Right lobe of liver (tissue), 4 donors: ENCODE measurements around the gene C1orf74.
A peak's percentile ranks its signal among the peaks of the same experiment; 100 is the strongest.

ENCODE experiments used
- POLR2A ChIP-seq: fragments of 450-650 bp; IDR thresholded peaks from one replicate; pipeline ENCODE4 v1.6.1; 2017; ENCODE audit warnings: antibody characterized with exemption, mild to moderate bottlenecking
- TF ChIP-seq, protein P1 (sequence below), 4 donors: fragments of 200-600 bp in 3 of 4; fragments of 450-650 bp in 1 of 4; IDR thresholded peaks; one replicate each; pipeline versions ENCODE4 v1.5.1 to v1.8.0; 2016 to 2022; ENCODE audit warnings: antibody characterized with exemption in 4 of 4, mild to moderate bottlenecking in 2 of 4
- donor health status: DM: no; HTN: no; CAD: no.
- donor health status: DM: no; HTN: no; CAD: no.
- donor health status: DM: no; HTN: yes; CAD: no.

DNA sequence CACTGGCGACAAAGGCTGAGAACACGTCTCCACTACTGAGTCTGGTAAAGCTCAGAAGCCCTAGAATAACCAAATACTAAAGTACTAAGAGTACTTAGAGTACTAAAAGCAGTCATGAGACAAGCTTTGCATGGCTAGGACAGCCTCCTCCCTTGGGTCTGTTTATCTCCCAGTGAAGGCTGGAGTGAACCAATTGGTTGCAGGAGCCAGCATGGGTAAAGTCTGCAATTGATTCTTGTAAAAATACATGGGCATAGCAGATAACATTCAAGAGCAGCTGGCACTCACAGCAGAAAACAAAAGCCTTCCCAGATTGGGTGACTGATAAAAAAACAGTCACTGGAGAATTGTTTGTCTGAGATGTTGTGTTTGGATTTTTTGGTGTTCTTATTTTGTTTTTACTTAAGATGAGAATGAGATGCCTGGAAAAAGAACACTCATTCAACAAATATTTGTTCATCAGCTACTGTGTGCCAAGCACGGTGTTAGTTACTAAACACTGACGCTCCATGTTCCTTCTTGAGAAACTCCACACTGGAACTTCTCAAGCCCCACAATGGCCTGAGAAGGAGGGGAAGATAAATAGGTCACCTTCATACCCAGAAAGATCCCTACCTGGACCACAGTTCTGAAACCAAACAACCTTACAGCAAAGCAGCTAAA, 17.9 kb upstream of the C1orf74 start:
- TF ChIP-seq, protein P1, sequence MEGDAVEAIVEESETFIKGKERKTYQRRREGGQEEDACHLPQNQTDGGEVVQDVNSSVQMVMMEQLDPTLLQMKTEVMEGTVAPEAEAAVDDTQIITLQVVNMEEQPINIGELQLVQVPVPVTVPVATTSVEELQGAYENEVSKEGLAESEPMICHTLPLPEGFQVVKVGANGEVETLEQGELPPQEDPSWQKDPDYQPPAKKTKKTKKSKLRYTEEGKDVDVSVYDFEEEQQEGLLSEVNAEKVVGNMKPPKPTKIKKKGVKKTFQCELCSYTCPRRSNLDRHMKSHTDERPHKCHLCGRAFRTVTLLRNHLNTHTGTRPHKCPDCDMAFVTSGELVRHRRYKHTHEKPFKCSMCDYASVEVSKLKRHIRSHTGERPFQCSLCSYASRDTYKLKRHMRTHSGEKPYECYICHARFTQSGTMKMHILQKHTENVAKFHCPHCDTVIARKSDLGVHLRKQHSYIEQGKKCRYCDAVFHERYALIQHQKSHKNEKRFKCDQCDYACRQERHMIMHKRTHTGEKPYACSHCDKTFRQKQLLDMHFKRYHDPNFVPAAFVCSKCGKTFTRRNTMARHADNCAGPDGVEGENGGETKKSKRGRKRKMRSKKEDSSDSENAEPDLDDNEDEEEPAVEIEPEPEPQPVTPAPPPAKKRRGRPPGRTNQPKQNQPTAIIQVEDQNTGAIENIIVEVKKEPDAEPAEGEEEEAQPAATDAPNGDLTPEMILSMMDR (IDR thresholded peaks at IDR 0.05) = no peak
- TF ChIP-seq POLR2A = peak; percentile 54
